OCI-LY1 (cell line): ENCODE measurements around the gene SUSD3.
"Not testable (repeated sequence)": the region's sequence is repeated elsewhere in the genome, so short reads cannot be mapped to it uniquely, and the experiment has no call there.

Experiments used
- CTCF ChIP-seq: fragments of 200-600 bp; sonication (generic), shearing (Covaris generic); IDR thresholded peaks from 2 replicates; pipeline ENCODE4 v1.5.1; 2017; ENCODE audit warnings: mild to moderate bottlenecking, antibody characterized with exemption, low read length, moderate library complexity, mixed read lengths
- EZH2 ChIP-seq: fragments of 200-600 bp; sonication (generic), shearing (Covaris generic); IDR thresholded peaks from 2 replicates; pipeline ENCODE4 v1.8.0; 2017; ENCODE audit warnings: borderline replicate concordance, mixed run types, mild to moderate bottlenecking, antibody characterized with exemption, low read length, moderate library complexity, mixed read lengths

- not testable (repeated sequence) for TF ChIP-seq CTCF, EZH2
Observed at GRCh38 chr9:93117521-93117920, 59.0 kb downstream of the SUSD3 start.
